Activated CD4-positive, CD25-positive, alpha-beta regulatory T cell (primary cell): ENCODE data around the gene KCNJ18.
"Not testable (repeated sequence)": the region's sequence is repeated elsewhere in the genome, so short reads cannot be mapped to it uniquely, and the experiment has no call there.

Experiments
- DNase-seq, 4 experiments: peaks; one replicate each; lab custom pipeline; 2025; lab: John Stamatoyannopoulos, UW

KCNJ18 gene

GRCh38 chr17:21724216-21725006 is 32.1 kb downstream of the KCNJ18 start:
- not testable (repeated sequence) for DNase-seq

GRCh38 chr17:21731076-21731475 is 38.8 kb downstream of the KCNJ18 start:
- not testable (repeated sequence) for DNase-seq

- not testable (repeated sequence) for DNase-seq
Observed at GRCh38 chr17:21733931-21734330, 41.6 kb downstream of the KCNJ18 start.

GRCh38 chr17:21735814-21736213 is 43.5 kb downstream of the KCNJ18 start:
- DNase-seq = not testable (repeated sequence)

- DNase-seq = not testable (repeated sequence)
Observed at GRCh38 chr17:21737015-21737580, 44.8 kb downstream of the KCNJ18 start.

GRCh38 chr17:21738241-21738640 is 45.9 kb downstream of the KCNJ18 start:
- DNase-seq = not testable (repeated sequence)

- not testable (repeated sequence) for DNase-seq
Observed at GRCh38 chr17:21738877-21739474, 46.7 kb downstream of the KCNJ18 start.

GRCh38 chr17:21739485-21739884 is 47.2 kb downstream of the KCNJ18 start:
- DNase-seq = not testable (repeated sequence)

- DNase-seq = not testable (repeated sequence)
Observed at GRCh38 chr17:21740836-21741235, 48.5 kb downstream of the KCNJ18 start.

- DNase-seq = not testable (repeated sequence)
Observed at GRCh38 chr17:21741520-21741919, 49.2 kb downstream of the KCNJ18 start.

- DNase-seq = no peak
Observed at GRCh38 chr17:21742326-21742725, 50.0 kb downstream of the KCNJ18 start.

- DNase-seq = not testable (repeated sequence)
Observed at GRCh38 chr17:21744151-21744550, 51.8 kb downstream of the KCNJ18 start.

GRCh38 chr17:21744621-21745020 is 52.3 kb downstream of the KCNJ18 start:
- not testable (repeated sequence) for DNase-seq

- not testable (repeated sequence) for DNase-seq
Observed at GRCh38 chr17:21745385-21746054, 53.2 kb downstream of the KCNJ18 start.

GRCh38 chr17:21746415-21746814 is 54.1 kb downstream of the KCNJ18 start:
- DNase-seq = not testable (repeated sequence)

GRCh38 chr17:21747195-21747915 is 55.0 kb downstream of the KCNJ18 start:
- not testable (repeated sequence) for DNase-seq

GRCh38 chr17:21748686-21749085 is 56.4 kb downstream of the KCNJ18 start:
- DNase-seq = not testable (repeated sequence)

- DNase-seq = not testable (repeated sequence)
Observed at GRCh38 chr17:21749696-21750531, 57.6 kb downstream of the KCNJ18 start.

GRCh38 chr17:21751111-21751510 is 58.8 kb downstream of the KCNJ18 start:
- DNase-seq = not testable (repeated sequence)
